ENCODE results near the gene UGT2A2.

The UGT2A2 gene

GRCh38 chr4:69549651-69550050 lies 89.8 kb downstream of the UGT2A2 start:
- TF ChIP-seq YY1 (IDR thresholded peaks at IDR 0.05; ENCODE audit: low read depth) (no peak), NFIC (IDR thresholded peaks at IDR 0.05) (no peak), TCF12 (IDR thresholded peaks at IDR 0.05; ENCODE audit: low read depth) (no peak), USF1 (IDR thresholded peaks at IDR 0.05) (no peak), CREB1 (IDR thresholded peaks at IDR 0.05; ENCODE audit: low read depth) (no peak), REST (IDR thresholded peaks at IDR 0.05; ENCODE audit: low read depth) (no peak), EP300 (IDR thresholded peaks at IDR 0.05; ENCODE audit: borderline replicate concordance) (no peak), CEBPB (IDR thresholded peaks at IDR 0.05) (no peak), RAD21 (IDR thresholded peaks at IDR 0.05; ENCODE audit: low read depth) (no peak), FOXM1 (IDR thresholded peaks at IDR 0.05; ENCODE audit: borderline replicate concordance, low read depth) (no peak), EGR1 (IDR thresholded peaks at IDR 0.05) (no peak), TEAD4 (IDR thresholded peaks at IDR 0.05) (no peak), TAF1 (IDR thresholded peaks at IDR 0.05; ENCODE audit: low read depth) (no peak)
- TF ChIP-seq, protein P1, sequence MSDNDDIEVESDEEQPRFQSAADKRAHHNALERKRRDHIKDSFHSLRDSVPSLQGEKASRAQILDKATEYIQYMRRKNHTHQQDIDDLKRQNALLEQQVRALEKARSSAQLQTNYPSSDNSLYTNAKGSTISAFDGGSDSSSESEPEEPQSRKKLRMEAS (IDR thresholded peaks at IDR 0.05) = no peak

- TF ChIP-seq YY1 (IDR thresholded peaks at IDR 0.05; ENCODE audit: low read depth) (no peak), REST (IDR thresholded peaks at IDR 0.05; ENCODE audit: low read depth) (no peak), TAF1 (IDR thresholded peaks at IDR 0.05; ENCODE audit: low read depth) (no peak)
Observed at GRCh38 chr4:69546134-69546765, 93.2 kb downstream of the UGT2A2 start.
